Suppressor macrophage treated with lipopolysaccharide for 1 hour (primary cell): ENCODE data around the gene EVA1A.

Experiments
- DNase-seq, 3 donors: peaks; one replicate each; pipeline ENCODE4 v3.0.0-alpha.2; 2020 to 2022

Gene EVA1A

DNA sequence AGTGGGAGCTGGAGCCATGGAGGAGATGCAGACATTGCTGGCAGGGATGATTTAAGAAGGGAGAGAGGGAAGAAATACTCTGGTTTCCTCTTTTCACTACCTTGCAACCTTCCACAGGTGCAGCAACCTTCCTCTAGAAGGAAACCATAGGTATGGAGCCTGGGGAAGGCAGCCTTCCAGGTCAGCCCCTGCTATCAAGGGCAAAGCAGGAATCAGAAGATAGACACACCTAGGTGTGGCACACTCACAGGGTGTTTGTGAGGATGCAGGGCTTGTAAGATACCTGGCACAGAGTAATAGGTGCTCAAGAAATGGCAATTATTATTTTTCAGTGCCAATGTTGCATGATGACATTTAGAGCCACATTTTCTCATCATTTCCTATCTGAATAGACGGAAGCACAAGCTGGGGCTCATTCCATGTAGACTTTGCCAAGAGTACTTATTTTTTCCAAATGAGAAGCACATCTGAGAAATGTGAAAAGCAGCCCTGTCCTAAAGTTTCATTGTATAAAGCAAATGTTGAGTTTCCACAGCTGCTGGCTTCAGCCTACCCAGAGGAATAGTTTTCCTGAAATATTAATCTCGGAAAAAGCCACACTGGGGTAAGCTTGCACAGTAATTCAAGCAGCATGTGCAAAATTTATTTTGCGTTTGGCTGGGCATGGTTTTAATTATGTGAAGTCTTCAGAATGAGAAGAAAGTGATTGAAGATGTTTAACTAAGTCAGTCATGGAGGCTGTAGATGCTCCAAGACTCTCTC, 20.6 kb downstream of the EVA1A start:
- no peak for DNase-seq

- no peak for DNase-seq
Measured at GRCh38 chr2:75538521-75539490, 21.9 kb downstream of the EVA1A start.

DNA sequence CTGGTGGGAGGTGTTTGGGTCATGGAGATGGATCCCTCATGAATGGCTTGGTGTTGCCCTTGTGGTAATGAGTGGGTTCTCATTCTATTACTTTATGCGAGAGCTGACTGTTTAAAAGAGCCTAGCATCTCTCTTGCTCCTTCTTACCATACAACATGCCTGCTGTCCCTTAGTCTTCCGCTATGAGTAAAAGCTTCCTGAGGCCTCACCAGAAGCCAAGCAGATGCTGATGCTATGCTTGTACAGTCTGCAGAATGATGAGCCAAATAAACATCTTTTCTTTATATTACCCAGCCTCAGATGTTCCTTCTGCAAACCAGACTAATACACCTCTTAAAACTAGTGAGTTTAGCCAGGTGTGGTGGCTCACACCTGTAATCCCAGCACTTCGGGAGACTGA, 23.1 kb downstream of the EVA1A start:
- no peak for DNase-seq

DNA sequence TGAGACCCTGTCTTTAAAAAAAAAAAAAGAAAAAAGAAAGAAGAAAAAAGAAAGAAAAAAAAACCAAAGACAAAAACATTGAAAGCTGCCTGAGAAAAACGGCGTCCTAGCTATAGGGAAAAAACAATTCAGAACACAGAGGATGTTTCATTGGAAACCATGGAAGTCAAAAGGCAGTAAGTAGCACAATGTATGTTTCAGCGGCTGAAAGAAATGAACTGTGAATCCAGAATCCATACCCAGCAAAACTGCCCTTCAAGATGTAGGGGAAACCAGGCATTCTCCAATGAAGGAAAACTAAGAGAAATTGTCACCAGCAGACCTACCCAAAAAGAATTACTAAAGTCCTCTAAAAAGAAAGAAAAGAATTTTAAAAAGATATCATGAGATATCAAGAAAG, 27.6 kb downstream of the EVA1A start:
- DNase-seq: no peak

DNA sequence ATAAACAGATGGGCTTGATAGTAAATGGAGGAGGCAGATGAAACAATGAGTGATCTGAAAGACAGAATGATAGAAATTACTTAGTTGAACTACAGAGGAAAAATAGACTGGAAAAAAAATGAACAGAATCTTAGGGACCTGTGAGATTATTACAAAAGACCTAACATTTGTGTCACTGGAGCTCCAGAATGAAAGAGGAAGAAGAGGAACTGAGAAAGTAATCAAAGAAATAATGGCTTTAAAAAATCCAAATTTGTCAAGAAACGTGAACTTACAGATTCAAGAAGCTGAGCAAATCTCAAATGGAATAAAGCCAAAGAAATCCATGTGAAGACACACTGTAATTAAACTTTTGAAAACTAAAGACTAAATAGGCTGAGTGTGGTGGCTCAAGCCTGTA, 28.3 kb downstream of the EVA1A start:
- no peak for DNase-seq

DNA sequence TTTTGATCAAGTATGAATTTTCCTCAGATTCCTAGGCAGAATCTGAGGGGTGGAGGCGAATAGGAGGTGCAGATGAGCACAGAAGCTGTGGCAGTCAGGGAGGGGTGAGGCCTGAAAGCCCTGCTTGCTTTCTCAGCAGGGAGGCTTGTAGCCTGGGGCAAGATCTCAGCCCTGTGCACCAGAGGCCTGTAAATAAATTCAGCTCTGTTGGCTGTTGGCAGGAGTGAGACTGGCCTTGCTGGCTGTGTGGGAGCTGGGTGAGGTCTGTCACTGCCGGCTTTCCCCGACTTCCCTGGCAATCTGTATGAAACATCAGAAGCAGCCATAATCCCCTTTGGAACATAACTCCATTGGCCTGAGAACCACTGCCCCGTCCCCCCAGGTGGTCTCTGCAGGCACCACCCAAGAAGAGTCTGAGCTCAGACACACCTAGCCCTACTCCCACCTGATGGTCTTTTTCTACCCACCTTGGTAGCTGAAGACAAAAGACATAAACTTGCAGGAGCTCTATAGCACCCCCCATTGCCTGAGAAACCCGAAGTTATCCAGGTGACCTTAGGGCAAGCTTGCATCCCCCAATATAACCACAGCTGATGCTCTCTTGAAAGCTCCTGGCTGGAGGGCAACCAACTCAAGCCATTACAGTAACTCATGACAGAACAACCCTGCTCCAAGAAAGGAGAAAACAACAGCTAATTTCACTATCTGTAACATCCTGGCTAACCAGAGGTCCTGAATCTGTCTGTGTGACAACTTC, 32.3 kb downstream of the EVA1A start:
- no peak for DNase-seq

- no peak for DNase-seq
Measured at GRCh38 chr2:75527676-75528075, 33.1 kb downstream of the EVA1A start.

- DNase-seq: no peak
Measured at GRCh38 chr2:75526842-75527241, 33.9 kb downstream of the EVA1A start.

DNA sequence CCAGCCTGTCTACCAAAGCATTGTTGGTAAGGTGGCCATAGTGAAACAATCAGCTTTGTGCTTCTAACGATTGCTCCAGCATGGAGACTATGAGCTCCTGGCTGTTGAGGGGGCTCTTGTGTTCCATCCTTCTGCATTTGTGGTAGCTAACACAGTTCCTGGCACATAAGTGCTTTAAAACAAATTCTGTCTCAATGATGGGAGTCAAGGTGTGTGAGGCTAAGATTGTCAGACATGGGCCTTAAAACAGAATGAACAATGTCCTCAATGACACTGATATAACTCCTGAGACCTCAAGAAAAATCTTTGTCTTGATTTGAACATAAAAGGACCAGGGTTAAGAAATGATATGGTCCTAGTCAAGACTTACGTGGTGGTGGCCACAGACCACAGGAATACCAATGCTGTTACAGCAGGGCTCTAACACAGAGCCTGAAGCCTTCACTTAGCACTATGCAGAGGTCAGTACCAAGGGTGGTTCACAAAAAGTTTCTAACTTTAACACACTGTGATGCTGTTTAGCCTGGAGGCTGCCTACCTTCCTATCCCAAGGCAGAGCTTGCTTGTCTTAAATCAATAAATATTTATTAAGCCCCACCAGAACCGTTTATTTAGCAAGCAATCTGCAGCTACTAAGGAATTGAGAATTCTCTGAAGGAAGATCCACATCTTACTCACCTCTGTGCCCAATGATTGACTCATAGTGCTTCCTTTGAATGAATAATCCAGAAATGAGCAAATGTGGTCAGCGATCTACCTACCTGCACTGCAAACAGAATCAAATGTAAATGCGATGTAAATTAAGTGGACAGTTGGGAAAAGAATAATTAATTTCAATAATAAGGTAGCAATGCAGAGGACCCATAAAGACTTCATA, 35.1 kb downstream of the EVA1A start:
- no peak for DNase-seq

GRCh38 chr2:75524276-75524911, 36.3 kb downstream of the EVA1A start:
- no peak for DNase-seq

- no peak for DNase-seq
Measured at GRCh38 chr2:75523313-75524275, 37.1 kb downstream of the EVA1A start.

DNA sequence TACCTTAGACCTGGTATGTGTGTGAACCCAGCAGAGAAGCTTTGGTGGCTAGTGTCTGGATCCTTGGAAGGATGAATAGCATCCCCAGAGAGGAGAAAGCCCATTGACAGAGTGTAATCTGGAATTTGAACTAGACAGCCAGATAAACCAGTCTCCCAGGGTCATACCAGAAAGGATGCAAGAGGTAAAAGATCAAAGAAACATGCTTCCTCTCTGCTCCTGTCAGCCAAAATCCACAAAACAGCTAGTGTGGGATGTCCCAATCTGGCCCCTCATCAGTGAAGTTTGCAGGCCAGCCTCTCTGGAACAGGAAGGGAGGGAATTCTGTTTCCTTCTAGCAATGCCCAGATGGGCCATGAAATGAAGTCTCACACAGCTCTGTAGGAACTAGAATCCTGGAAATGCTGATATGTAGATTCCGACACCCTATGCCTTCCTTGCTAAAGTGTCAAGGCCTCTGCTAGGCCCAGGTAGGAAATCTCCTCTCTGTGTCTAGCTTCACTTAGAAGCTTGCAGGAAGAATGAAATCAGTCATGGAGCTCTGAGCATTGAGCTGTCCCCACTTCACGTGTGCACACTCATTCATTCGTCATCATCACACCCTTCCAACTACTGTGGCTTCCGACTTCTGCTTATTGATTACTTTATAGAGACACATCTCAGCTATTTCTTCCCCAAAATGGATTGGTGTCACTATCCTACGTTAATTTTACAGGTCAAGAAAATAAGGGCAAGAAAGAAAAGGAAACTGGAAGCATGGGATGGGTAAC, 38.0 kb downstream of the EVA1A start:
- no peak for DNase-seq

- no peak for DNase-seq
Measured at GRCh38 chr2:75521225-75521872, 39.4 kb downstream of the EVA1A start.

DNA sequence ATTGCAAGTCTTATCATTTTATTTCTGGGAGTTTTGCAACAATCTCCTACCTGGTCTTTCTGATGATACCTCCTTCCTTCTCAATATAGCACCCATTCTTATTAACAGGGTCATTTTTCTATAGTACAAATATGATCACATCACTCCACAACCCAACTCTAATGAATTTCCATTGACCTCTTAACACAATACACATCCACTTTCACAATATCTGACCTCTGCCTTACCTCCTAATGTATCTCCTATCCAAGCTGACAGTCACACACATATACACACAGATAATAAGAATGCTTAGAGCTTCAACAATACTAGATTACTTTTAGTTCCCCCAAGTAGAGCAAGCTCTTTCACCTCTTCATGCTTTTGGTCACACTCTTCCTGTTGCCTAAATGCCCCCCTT, 40.9 kb downstream of the EVA1A start:
- no peak for DNase-seq

- DNase-seq: no peak
Measured at GRCh38 chr2:75518638-75519465, 41.9 kb downstream of the EVA1A start.

DNA sequence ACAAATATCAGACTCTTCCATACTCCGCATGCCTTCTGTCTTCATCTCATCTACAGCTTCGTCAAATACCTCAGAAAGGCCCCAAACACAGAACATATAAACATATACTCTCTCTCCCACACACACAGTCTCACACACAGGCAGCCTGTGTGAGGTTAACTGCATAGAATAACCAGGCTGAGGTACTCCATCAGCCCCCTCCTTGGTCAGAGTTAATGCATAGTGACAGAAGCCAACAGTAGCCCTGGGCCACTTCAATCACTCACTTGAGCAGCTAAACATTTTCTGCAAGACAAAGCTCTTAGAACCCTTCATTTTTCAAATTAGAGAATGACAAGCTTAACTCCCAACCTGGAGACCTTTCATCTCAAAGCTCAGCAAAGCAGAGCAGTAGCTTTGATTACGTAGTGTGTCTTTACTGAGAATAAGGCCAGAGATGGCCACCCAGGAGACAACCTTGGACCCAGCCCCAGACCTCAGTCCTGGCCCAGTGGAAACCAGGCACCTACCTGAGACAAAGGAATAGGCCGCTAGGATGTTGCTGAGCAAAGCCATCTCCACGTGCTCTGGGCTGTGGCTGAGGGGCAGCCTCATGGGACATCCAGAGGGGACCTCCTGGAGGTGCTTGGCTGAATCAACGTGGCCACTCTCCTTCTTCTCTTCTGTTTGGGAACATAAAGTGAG, 43.0 kb downstream of the EVA1A start:
- DNase-seq: no peak
